H9 (cell line): ENCODE data around the gene CCL11. TPM values are rescaled to one million over a fixed set of nuclear protein-coding genes. Genes with fewer than 3 reads are reported as not detected.

Experiments
- DNase-seq: peaks from one replicate; pipeline ENCODE4 v3.0.0-alpha.2; 2017
- H2AFZ ChIP-seq: one replicate; pipeline ENCODE4 v1.6.1; 2013; ENCODE audit warnings: mild to moderate bottlenecking, low read length, control low read depth, moderate library complexity
- H2AK5ac ChIP-seq: 2 replicates; pipeline ENCODE4 v1.6.1; 2013; ENCODE audit warnings: low read length, control low read depth, mixed read lengths; ENCODE audit not compliant: insufficient read length
- H2BK120ac ChIP-seq: one replicate; pipeline ENCODE4 v1.6.1; 2013; ENCODE audit warnings: low read depth, mild to moderate bottlenecking, low read length, control low read depth, inconsistent platforms; ENCODE audit not compliant: poor library complexity, severe bottlenecking
- H2BK12ac ChIP-seq: 2 replicates; pipeline ENCODE4 v1.6.1; 2013; ENCODE audit warnings: low read length, control low read depth, mixed read lengths, low read depth; ENCODE audit not compliant: insufficient read length
- H2BK15ac ChIP-seq: 2 replicates; pipeline ENCODE4 v1.6.1; 2013; ENCODE audit warnings: low read depth, low read length, control low read depth
- H2BK20ac ChIP-seq: one replicate; pipeline ENCODE4 v1.6.1; 2013; ENCODE audit warnings: low read depth, mild to moderate bottlenecking, low read length, control low read depth, inconsistent platforms; ENCODE audit not compliant: poor library complexity, severe bottlenecking
- H2BK5ac ChIP-seq: 2 replicates; pipeline ENCODE4 v1.6.1; 2013; ENCODE audit warnings: low read length, control low read depth, mixed read lengths; ENCODE audit not compliant: insufficient read length
- H3K14ac ChIP-seq: 2 replicates; pipeline ENCODE4 v1.6.1; 2013; ENCODE audit warnings: low read length, control low read depth; ENCODE audit not compliant: insufficient read depth
- H3K18ac ChIP-seq: 2 replicates; pipeline ENCODE4 v1.6.1; 2013; ENCODE audit warnings: low read depth, mild to moderate bottlenecking, mixed read lengths, low read length, control low read depth; ENCODE audit not compliant: insufficient read length
- H3K23ac ChIP-seq: 2 replicates; pipeline ENCODE4 v1.6.1; 2013; ENCODE audit warnings: low read length, control low read depth, mixed read lengths, low read depth; ENCODE audit not compliant: insufficient read length
- H3K23me2 ChIP-seq: 2 replicates; pipeline ENCODE4 v1.6.1; 2013; ENCODE audit warnings: low read depth, mild to moderate bottlenecking, mixed read lengths, low read length, control low read depth; ENCODE audit not compliant: insufficient read length, poor library complexity, severe bottlenecking
- H3K27ac ChIP-seq: 2 replicates; pipeline ENCODE4 v1.5.1; 2013; ENCODE audit warnings: low read length, control low read depth, mixed read lengths, low read depth; ENCODE audit not compliant: insufficient read length
- H3K27me3 ChIP-seq: 2 replicates; pipeline ENCODE4 v1.6.1; 2013; ENCODE audit warnings: low read length, control low read depth, inconsistent platforms; ENCODE audit not compliant: insufficient read depth
- H3K4ac ChIP-seq: 2 replicates; pipeline ENCODE4 v1.6.1; 2013; ENCODE audit warnings: low read depth, mild to moderate bottlenecking, control low read depth, inconsistent platforms, low read length, moderate library complexity
- H3K4me1 ChIP-seq: 2 replicates; pipeline ENCODE4 v1.6.1; 2013; ENCODE audit warnings: low read length, control low read depth, inconsistent platforms; ENCODE audit not compliant: insufficient read depth
- H3K4me2 ChIP-seq: 2 replicates; pipeline ENCODE4 v1.6.1; 2013; ENCODE audit warnings: low read length, control low read depth, mixed read lengths; ENCODE audit not compliant: insufficient read length, insufficient read depth
- H3K56ac ChIP-seq: 2 replicates; pipeline ENCODE4 v1.6.1; 2013; ENCODE audit warnings: low read depth, mild to moderate bottlenecking, mixed read lengths, low read length, control low read depth; ENCODE audit not compliant: insufficient read length
- H3K79me1 ChIP-seq: 2 replicates; pipeline ENCODE4 v1.6.1; 2013; ENCODE audit warnings: low read depth, mild to moderate bottlenecking, moderate library complexity, low read length, control low read depth, inconsistent platforms; ENCODE audit not compliant: insufficient read depth, poor library complexity, severe bottlenecking
- H3K79me2 ChIP-seq: 2 replicates; pipeline ENCODE4 v1.6.1; 2013; ENCODE audit warnings: low read length, control low read depth, inconsistent platforms; ENCODE audit not compliant: insufficient read depth
- H3K9ac ChIP-seq: 2 replicates; pipeline ENCODE4 v1.6.1; 2013; ENCODE audit warnings: low read length, control low read depth, mixed read lengths; ENCODE audit not compliant: insufficient read length; ENCODE audit errors: extremely low read depth
- H3K9me3 ChIP-seq: one replicate; pipeline ENCODE4 v1.6.1; 2013; ENCODE audit warnings: low read depth, low read length, inconsistent platforms; ENCODE audit not compliant: control insufficient read depth
- H3T11ph ChIP-seq: one replicate; pipeline ENCODE4 v1.6.1; 2013; ENCODE audit warnings: mild to moderate bottlenecking, low read length, control low read depth, inconsistent platforms
- H4K20me1 ChIP-seq: one replicate; pipeline ENCODE4 v1.6.1; 2013; ENCODE audit not compliant: control insufficient read depth, insufficient read length, insufficient read depth
- H4K5ac ChIP-seq: 2 replicates; pipeline ENCODE4 v1.6.1; 2013; ENCODE audit warnings: low read depth, mild to moderate bottlenecking, mixed read lengths, low read length, control low read depth; ENCODE audit not compliant: insufficient read length
- H4K8ac ChIP-seq: replicated peaks from 2 replicates; pipeline ENCODE4 v1.6.1; 2013; ENCODE audit warnings: low read length, control low read depth, mixed read lengths, low read depth; ENCODE audit not compliant: insufficient read length
- H4K91ac ChIP-seq: 2 replicates; pipeline ENCODE4 v1.6.1; 2013; ENCODE audit warnings: low read depth, mild to moderate bottlenecking, moderate library complexity, mixed read lengths, low read length, control low read depth; ENCODE audit not compliant: insufficient read length
- H3K27ac Mint-ChIP-seq, 3 experiments: 2 replicates in 2 of 3; 3 replicates in 1 of 3; pipeline ENCODE4 v1.8.0; 2020 to 2021; ENCODE audit warnings: mixed read lengths in 3 of 3, mild to moderate bottlenecking in 1 of 3, moderate library complexity in 1 of 3
- H3K27me3 Mint-ChIP-seq: 2 replicates; pipeline ENCODE4 v1.8.0; 2021; ENCODE audit warnings: low read depth, mild to moderate bottlenecking, moderate library complexity, mixed read lengths
- H3K36me3 Mint-ChIP-seq, 3 experiments: 2 replicates in 2 of 3; 3 replicates in 1 of 3; pipeline ENCODE4 v1.8.0; 2020 to 2021; ENCODE audit warnings: low read depth in 3 of 3, mixed read lengths in 3 of 3; ENCODE audit not compliant: insufficient read depth in 1 of 3
- H3K4me1 Mint-ChIP-seq, 2 experiments: 2 replicates each; pipeline ENCODE4 v1.8.0; 2020; ENCODE audit warnings: mixed read lengths in 2 of 2
- H3K4me3 Mint-ChIP-seq, 2 experiments: 2 replicates in 1 of 2; 3 replicates in 1 of 2; pipeline ENCODE4 v1.8.0; 2020 to 2021; ENCODE audit warnings: mild to moderate bottlenecking in 2 of 2, mixed read lengths in 2 of 2, moderate library complexity in 1 of 2
- H3K9me3 Mint-ChIP-seq, 2 experiments: 2 replicates in 1 of 2; 3 replicates in 1 of 2; pipeline ENCODE4 v1.8.0; 2020; ENCODE audit warnings: mild to moderate bottlenecking in 2 of 2, mixed read lengths in 2 of 2, moderate library complexity in 1 of 2
- WGBS: extraction: QIAGEN DNeasy Blood & Tissue Kit; methylation state at CpG from one replicate; pipeline ENCODE4 v1.1.7; 2013; ENCODE audit warnings: missing lambda C conversion rate, low lambda C conversion rate, mixed read lengths; ENCODE audit not compliant: insufficient read length; ENCODE audit errors: extremely low coverage; 5-methylcytosine and 5-hydroxymethylcytosine counted together
- total RNA-seq: library from RNA; stranded (reverse); gene quantifications from 2 replicates; pipeline ENCODE4 v1.2.1, GENCODE V29; 2021
- TF ChIP-seq, protein P1 (sequence below): fragments of 200-600 bp; sonication (generic); conservative IDR thresholded peaks from 3 replicates; pipeline ENCODE4 v1.8.0; 2021; ENCODE audit warnings: antibody characterized with exemption, mild to moderate bottlenecking

CCL11 gene
- total RNA-seq, 1 experiment from 2014 or later: not detected

DNA sequence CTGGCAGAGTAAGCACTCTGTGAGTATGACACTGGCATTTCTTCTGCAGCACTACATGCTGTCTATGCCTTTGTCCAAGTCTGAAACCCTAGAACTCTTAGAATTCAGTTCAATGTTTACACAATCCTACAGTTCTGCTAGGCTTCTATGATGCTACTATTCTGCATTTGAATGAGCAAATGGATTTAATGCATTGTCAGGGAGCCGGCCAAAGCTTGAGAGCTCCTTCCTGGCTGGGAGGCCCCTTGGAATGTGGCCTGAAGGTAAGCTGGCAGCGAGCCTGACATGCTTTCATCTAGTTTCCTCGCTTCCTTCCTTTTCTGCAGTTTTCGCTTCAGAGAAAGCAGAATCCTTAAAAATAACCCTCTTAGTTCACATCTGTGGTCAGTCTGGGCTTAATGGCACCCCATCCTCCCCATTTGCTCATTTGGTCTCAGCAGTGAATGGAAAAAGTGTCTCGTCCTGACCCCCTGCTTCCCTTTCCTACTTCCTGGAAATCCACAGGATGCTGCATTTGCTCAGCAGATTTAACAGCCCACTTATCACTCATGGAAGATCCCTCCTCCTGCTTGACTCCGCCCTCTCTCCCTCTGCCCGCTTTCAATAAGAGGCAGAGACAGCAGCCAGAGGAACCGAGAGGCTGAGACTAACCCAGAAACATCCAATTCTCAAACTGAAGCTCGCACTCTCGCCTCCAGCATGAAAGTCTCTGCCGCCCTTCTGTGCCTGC, 30.7 kb upstream of the CCL11 start, which contains the start of gene CCL2:
CCL2 (plus strand) TSS at position 635 of the 730 bp plus-strand sequence; CDS start at position 700, 65 bp downstream.
- peak within 1 kb of the TSS; percentile 74 to 98 (median 96) for H3K27ac Mint-ChIP-seq
- H3K27me3 Mint-ChIP-seq: peaks cover 14% of the 10 kb centered on the region
- Histone ChIP-seq H2BK12ac (no peak within 1 kb of the TSS), H4K5ac (no peak within 1 kb of the TSS), H3K23me2 (peaks cover 9% of the 10 kb centered on the region), H3K79me2 (no peaks in the 10 kb centered on the region), H4K91ac (no peak within 1 kb of the TSS), H3K9me3 (no peaks in the 10 kb centered on the region), H2BK5ac (no peak within 1 kb of the TSS), H3K79me1 (no peaks in the 10 kb centered on the region), H4K8ac (no peak within 1 kb of the TSS), H3K4me2 (peak within 1 kb of the TSS; percentile 60), H3K27ac (peak within 1 kb of the TSS; percentile 33), H2BK15ac (no peak within 1 kb of the TSS), H3K27me3 (no peaks in the 10 kb centered on the region; the same call in 1 of the 2 replicates), H3K23ac (no peak within 1 kb of the TSS), H2AK5ac (no peak within 1 kb of the TSS), H4K20me1 (no peaks in the 10 kb centered on the region), H3K9ac (peak within 1 kb of the TSS; percentile 27), H3T11ph (no peak within 1 kb of the TSS), H2AFZ (peak within 1 kb of the TSS; percentile 57), H3K18ac (peak within 1 kb of the TSS; percentile 14), H2BK120ac (no peak within 1 kb of the TSS), H2BK20ac (no peak within 1 kb of the TSS), H3K4ac (no peak within 1 kb of the TSS), H3K4me1 (peaks cover 4% of the 10 kb centered on the region; the same call in 1 of the 2 replicates), H3K14ac (no peak within 1 kb of the TSS), H3K56ac (no peak within 1 kb of the TSS)
- peaks cover 0 to 2% (median 2%) of the 10 kb centered on the region in 3 experiments; a peak in 2 of 7 replicates for H3K36me3 Mint-ChIP-seq
- H3K4me1 Mint-ChIP-seq: peaks cover 47 to 51% of the 10 kb centered on the region in 2 experiments
- peak within 1 kb of the TSS; percentile 59 to 78 for H3K4me3 Mint-ChIP-seq
- TF ChIP-seq, protein P1, sequence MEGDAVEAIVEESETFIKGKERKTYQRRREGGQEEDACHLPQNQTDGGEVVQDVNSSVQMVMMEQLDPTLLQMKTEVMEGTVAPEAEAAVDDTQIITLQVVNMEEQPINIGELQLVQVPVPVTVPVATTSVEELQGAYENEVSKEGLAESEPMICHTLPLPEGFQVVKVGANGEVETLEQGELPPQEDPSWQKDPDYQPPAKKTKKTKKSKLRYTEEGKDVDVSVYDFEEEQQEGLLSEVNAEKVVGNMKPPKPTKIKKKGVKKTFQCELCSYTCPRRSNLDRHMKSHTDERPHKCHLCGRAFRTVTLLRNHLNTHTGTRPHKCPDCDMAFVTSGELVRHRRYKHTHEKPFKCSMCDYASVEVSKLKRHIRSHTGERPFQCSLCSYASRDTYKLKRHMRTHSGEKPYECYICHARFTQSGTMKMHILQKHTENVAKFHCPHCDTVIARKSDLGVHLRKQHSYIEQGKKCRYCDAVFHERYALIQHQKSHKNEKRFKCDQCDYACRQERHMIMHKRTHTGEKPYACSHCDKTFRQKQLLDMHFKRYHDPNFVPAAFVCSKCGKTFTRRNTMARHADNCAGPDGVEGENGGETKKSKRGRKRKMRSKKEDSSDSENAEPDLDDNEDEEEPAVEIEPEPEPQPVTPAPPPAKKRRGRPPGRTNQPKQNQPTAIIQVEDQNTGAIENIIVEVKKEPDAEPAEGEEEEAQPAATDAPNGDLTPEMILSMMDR: no peak
- no peaks in the 10 kb centered on the region for H3K9me3 Mint-ChIP-seq
- DNase-seq: peak; percentile 89
- no CpG with 5 or more reads among the region's 11 CpGs for WGBS
